ENCODE data around the gene MAPK8IP2.
"Not testable (repeated sequence)": the region's sequence is repeated elsewhere in the genome, so short reads cannot be mapped to it uniquely, and the experiment has no call there.

DNA sequence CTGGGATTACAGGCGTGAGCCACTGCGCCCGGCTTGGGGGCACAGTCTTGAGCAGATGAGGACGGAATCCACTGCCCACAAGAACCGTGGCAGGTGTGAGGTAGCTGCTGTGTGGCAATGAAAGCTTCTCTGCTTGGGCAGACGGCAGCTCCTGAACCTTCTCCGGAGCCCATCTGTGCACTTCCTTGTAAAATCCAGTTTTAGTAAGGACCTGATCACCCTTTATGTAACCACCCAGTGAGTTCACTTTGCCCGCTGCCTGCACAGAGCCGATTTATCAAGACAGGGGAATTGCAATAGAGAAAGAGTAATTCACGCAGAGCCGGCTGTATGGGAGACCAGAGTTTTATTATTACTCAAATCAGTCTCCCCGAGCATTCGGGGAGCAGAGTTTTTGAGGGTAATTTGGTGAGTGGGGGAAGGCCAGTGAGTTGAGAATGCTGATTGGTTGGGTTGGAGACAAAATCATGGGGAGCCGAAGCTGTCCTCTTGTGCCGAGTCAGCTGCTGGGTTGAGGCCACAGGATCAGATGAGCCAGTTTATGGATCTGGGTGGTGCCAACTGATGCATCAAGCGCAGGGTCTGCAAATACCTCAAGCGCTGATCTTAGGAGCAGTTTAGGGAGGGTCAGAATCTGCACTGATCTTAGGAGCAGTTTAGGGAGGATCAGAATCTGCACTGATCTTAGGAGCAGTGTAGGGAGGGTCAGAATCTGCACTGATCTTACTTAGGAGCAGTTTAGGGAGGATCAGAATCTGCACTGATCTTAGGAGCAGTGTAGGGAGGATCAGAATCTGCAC is 42.6 kb downstream of the MAPK8IP2 start:
- not testable (repeated sequence) for TF ChIP-seq ESRRG (CRISPR knock-in tag; IDR thresholded peaks at IDR 0.05); RARB (CRISPR knock-in tag; IDR thresholded peaks at IDR 0.05); ARNTL (CRISPR knock-in tag; IDR thresholded peaks at IDR 0.05; ENCODE audit: borderline replicate concordance, low read depth); BACH2 (CRISPR knock-in tag; IDR thresholded peaks at IDR 0.05; ENCODE audit: borderline replicate concordance); TCF4 (CRISPR knock-in tag; IDR thresholded peaks at IDR 0.05; ENCODE audit: borderline replicate concordance); ZFP3 (CRISPR knock-in tag; IDR thresholded peaks at IDR 0.05); PPARA (CRISPR knock-in tag; IDR thresholded peaks at IDR 0.05; ENCODE audit: borderline replicate concordance)
- TF ChIP-seq, protein P1, sequence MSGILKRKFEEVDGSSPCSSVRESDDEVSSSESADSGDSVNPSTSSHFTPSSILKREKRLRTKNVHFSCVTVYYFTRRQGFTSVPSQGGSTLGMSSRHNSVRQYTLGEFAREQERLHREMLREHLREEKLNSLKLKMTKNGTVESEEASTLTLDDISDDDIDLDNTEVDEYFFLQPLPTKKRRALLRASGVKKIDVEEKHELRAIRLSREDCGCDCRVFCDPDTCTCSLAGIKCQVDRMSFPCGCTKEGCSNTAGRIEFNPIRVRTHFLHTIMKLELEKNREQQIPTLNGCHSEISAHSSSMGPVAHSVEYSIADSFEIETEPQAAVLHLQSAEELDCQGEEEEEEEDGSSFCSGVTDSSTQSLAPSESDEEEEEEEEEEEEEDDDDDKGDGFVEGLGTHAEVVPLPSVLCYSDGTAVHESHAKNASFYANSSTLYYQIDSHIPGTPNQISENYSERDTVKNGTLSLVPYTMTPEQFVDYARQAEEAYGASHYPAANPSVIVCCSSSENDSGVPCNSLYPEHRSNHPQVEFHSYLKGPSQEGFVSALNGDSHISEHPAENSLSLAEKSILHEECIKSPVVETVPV (CRISPR knock-in tag; IDR thresholded peaks at IDR 0.05) = not testable (repeated sequence)
- TF ChIP-seq, protein P2, sequence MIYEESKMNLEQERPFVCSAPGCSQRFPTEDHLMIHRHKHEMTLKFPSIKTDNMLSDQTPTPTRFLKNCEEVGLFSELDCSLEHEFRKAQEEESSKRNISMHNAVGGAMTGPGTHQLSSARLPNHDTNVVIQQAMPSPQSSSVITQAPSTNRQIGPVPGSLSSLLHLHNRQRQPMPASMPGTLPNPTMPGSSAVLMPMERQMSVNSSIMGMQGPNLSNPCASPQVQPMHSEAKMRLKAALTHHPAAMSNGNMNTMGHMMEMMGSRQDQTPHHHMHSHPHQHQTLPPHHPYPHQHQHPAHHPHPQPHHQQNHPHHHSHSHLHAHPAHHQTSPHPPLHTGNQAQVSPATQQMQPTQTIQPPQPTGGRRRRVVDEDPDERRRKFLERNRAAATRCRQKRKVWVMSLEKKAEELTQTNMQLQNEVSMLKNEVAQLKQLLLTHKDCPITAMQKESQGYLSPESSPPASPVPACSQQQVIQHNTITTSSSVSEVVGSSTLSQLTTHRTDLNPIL (CRISPR knock-in tag; IDR thresholded peaks at IDR 0.05; ENCODE audit: low read depth) = not testable (repeated sequence)
- TF ChIP-seq, protein P3, sequence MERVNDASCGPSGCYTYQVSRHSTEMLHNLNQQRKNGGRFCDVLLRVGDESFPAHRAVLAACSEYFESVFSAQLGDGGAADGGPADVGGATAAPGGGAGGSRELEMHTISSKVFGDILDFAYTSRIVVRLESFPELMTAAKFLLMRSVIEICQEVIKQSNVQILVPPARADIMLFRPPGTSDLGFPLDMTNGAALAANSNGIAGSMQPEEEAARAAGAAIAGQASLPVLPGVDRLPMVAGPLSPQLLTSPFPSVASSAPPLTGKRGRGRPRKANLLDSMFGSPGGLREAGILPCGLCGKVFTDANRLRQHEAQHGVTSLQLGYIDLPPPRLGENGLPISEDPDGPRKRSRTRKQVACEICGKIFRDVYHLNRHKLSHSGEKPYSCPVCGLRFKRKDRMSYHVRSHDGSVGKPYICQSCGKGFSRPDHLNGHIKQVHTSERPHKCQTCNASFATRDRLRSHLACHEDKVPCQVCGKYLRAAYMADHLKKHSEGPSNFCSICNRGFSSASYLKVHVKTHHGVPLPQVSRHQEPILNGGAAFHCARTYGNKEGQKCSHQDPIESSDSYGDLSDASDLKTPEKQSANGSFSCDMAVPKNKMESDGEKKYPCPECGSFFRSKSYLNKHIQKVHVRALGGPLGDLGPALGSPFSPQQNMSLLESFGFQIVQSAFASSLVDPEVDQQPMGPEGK (CRISPR knock-in tag; IDR thresholded peaks at IDR 0.05; ENCODE audit: borderline replicate concordance) = not testable (repeated sequence)
- TF ChIP-seq, protein P4, sequence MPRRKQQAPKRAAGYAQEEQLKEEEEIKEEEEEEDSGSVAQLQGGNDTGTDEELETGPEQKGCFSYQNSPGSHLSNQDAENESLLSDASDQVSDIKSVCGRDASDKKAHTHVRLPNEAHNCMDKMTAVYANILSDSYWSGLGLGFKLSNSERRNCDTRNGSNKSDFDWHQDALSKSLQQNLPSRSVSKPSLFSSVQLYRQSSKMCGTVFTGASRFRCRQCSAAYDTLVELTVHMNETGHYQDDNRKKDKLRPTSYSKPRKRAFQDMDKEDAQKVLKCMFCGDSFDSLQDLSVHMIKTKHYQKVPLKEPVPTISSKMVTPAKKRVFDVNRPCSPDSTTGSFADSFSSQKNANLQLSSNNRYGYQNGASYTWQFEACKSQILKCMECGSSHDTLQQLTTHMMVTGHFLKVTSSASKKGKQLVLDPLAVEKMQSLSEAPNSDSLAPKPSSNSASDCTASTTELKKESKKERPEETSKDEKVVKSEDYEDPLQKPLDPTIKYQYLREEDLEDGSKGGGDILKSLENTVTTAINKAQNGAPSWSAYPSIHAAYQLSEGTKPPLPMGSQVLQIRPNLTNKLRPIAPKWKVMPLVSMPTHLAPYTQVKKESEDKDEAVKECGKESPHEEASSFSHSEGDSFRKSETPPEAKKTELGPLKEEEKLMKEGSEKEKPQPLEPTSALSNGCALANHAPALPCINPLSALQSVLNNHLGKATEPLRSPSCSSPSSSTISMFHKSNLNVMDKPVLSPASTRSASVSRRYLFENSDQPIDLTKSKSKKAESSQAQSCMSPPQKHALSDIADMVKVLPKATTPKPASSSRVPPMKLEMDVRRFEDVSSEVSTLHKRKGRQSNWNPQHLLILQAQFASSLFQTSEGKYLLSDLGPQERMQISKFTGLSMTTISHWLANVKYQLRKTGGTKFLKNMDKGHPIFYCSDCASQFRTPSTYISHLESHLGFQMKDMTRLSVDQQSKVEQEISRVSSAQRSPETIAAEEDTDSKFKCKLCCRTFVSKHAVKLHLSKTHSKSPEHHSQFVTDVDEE (CRISPR knock-in tag; IDR thresholded peaks at IDR 0.05) = not testable (repeated sequence)

Data from SK-N-SH treated with all-trans-retinoic acid at 6 μM for 48 hours (cell line).